Glutamatergic neuron (in vitro differentiated cells): ENCODE results near the gene FUCA2. TPM values are rescaled to one million over a fixed set of nuclear protein-coding genes. Genes with fewer than 3 reads are reported as not detected.
"Not testable (repeated sequence)": the region's sequence is repeated elsewhere in the genome, so short reads cannot be mapped to it uniquely, and the experiment has no call there.

Source experiments
- DNase-seq: peaks from one replicate; pipeline ENCODE4 v3.0.0; 2022
- H3K27ac Mint-ChIP-seq: one replicate; pipeline ENCODE4 v1.8.0; 2020; ENCODE audit warnings: mild to moderate bottlenecking, mixed read lengths, inconsistent platforms; ENCODE audit not compliant: unreplicated experiment
- H3K27me3 Mint-ChIP-seq: one replicate; pipeline ENCODE4 v1.8.0; 2020; ENCODE audit warnings: mild to moderate bottlenecking, moderate library complexity, mixed read lengths, inconsistent platforms; ENCODE audit not compliant: unreplicated experiment
- H3K36me3 Mint-ChIP-seq: one replicate; pipeline ENCODE4 v1.8.0; 2020; ENCODE audit warnings: mild to moderate bottlenecking, mixed read lengths, inconsistent platforms; ENCODE audit not compliant: unreplicated experiment
- H3K4me1 Mint-ChIP-seq: one replicate; pipeline ENCODE4 v1.8.0; 2020; ENCODE audit warnings: mild to moderate bottlenecking, low read depth, mixed read lengths, inconsistent platforms; ENCODE audit not compliant: unreplicated experiment
- H3K4me3 Mint-ChIP-seq: one replicate; pipeline ENCODE4 v1.8.0; 2020; ENCODE audit warnings: mild to moderate bottlenecking, mixed read lengths, inconsistent platforms; ENCODE audit not compliant: unreplicated experiment
- H3K9me3 Mint-ChIP-seq: one replicate; pipeline ENCODE4 v1.8.0; 2020; ENCODE audit warnings: mild to moderate bottlenecking, moderate library complexity, mixed read lengths, inconsistent platforms; ENCODE audit not compliant: unreplicated experiment
- CTCF ChIP-seq: fragments of 200-600 bp; sonication (generic); IDR thresholded peaks from one replicate; pipeline ENCODE4 v1.5.0; 2021; ENCODE audit not compliant: partially characterized antibody, unreplicated experiment
- total RNA-seq: library from RNA; stranded (reverse); fragmentation: NEBNext Ultra II Directional; extraction: Animal tissue kit (Norgen Biotek cat#: 25700); gene quantifications from one replicate; pipeline ENCODE4 v1.2.1, GENCODE V29; 2021; ENCODE audit not compliant: unreplicated experiment

FUCA2 gene
- total RNA-seq, 1 donor from 2014 or later, result 19.2 TPM

GRCh38 chr6:143485967-143486366, 25.6 kb downstream of the FUCA2 start:
- no peak overlapping the region for H3K4me3 Mint-ChIP-seq
- no peaks in the 10 kb centered on the region for H3K27me3 Mint-ChIP-seq
- no peak for DNase-seq
- no peaks in the 10 kb centered on the region for H3K36me3 Mint-ChIP-seq
- H3K9me3 Mint-ChIP-seq, result no peaks in the 10 kb centered on the region
- no peak overlapping the region for H3K27ac Mint-ChIP-seq
- TF ChIP-seq CTCF, result no peak
- no peaks in the 10 kb centered on the region for H3K4me1 Mint-ChIP-seq

GRCh38 chr6:143482593-143482992, 28.9 kb downstream of the FUCA2 start:
- H3K9me3 Mint-ChIP-seq, result no peaks in the 10 kb centered on the region
- no peak overlapping the region for H3K27ac Mint-ChIP-seq
- DNase-seq, result no peak
- no peaks in the 10 kb centered on the region for H3K27me3 Mint-ChIP-seq
- H3K36me3 Mint-ChIP-seq, result no peaks in the 10 kb centered on the region
- no peaks in the 10 kb centered on the region for H3K4me1 Mint-ChIP-seq
- TF ChIP-seq CTCF, result no peak
- no peak overlapping the region for H3K4me3 Mint-ChIP-seq

- Mint-ChIP-seq H3K4me1 (no peaks in the 10 kb centered on the region), H3K27ac (no peak overlapping the region), H3K9me3 (no peaks in the 10 kb centered on the region), H3K36me3 (no peaks in the 10 kb centered on the region), H3K27me3 (no peaks in the 10 kb centered on the region), H3K4me3 (no peak overlapping the region)
- DNase-seq, result no peak
- TF ChIP-seq CTCF, result no peak
These were observed 32.9 kb downstream of the FUCA2 start for GRCh38 chr6:143478479-143479062.

- Mint-ChIP-seq H3K4me3 (no peak overlapping the region), H3K9me3 (no peaks in the 10 kb centered on the region), H3K4me1 (no peaks in the 10 kb centered on the region), H3K27me3 (no peaks in the 10 kb centered on the region), H3K36me3 (no peaks in the 10 kb centered on the region), H3K27ac (no peak overlapping the region)
- DNase-seq, result no peak
- TF ChIP-seq CTCF, result no peak
These were observed 35.0 kb downstream of the FUCA2 start for GRCh38 chr6:143476545-143476944.

- Mint-ChIP-seq H3K36me3 (no peaks in the 10 kb centered on the region), H3K4me1 (no peaks in the 10 kb centered on the region), H3K9me3 (peaks cover 2% of the 10 kb centered on the region), H3K4me3 (no peak overlapping the region), H3K27me3 (peaks cover 4% of the 10 kb centered on the region), H3K27ac (no peak overlapping the region)
- DNase-seq, result no peak
- TF ChIP-seq CTCF, result no peak
These were observed 39.7 kb downstream of the FUCA2 start for GRCh38 chr6:143471822-143472221.

GRCh38 chr6:143468823-143469222, 42.7 kb downstream of the FUCA2 start:
- H3K9me3 Mint-ChIP-seq, H3K4me1 Mint-ChIP-seq, DNase-seq, H3K27me3 Mint-ChIP-seq, H3K27ac Mint-ChIP-seq, H3K36me3 Mint-ChIP-seq, H3K4me3 Mint-ChIP-seq: not testable (repeated sequence)
